ENCODE data around the gene CAPN9.

The CAPN9 gene

GRCh38 chr1:230749635-230750034, 2.4 kb downstream of the CAPN9 start:
- TF ChIP-seq CTCF (IDR thresholded peaks at IDR 0.05; ENCODE audit: insufficient read depth, low read depth, low read length, missing control alignments), result no peak
- H3K4me3 ChIP-seq (ENCODE audit: low read depth, low read length), result no peak overlapping the region
- DNase-seq (ENCODE audit: low read depth), result no peak

- no peak for TF ChIP-seq CTCF (IDR thresholded peaks at IDR 0.05; ENCODE audit: insufficient read depth, low read depth, low read length, missing control alignments)
- no peak for DNase-seq (ENCODE audit: low read depth)
- H3K4me3 ChIP-seq (ENCODE audit: low read depth, low read length), result no peak overlapping the region
These were observed 3.4 kb downstream of the CAPN9 start for GRCh38 chr1:230750576-230750975.

- no peak overlapping the region for H3K4me3 ChIP-seq (ENCODE audit: low read depth, low read length)
- no peak for DNase-seq (ENCODE audit: low read depth)
- no peak for TF ChIP-seq CTCF (IDR thresholded peaks at IDR 0.05; ENCODE audit: insufficient read depth, low read depth, low read length, missing control alignments)
These were observed 3.9 kb downstream of the CAPN9 start for GRCh38 chr1:230750986-230751625.

GRCh38 chr1:230752407-230752806, 5.2 kb downstream of the CAPN9 start:
- TF ChIP-seq CTCF (IDR thresholded peaks at IDR 0.05; ENCODE audit: insufficient read depth, low read depth, low read length, missing control alignments), result no peak
- no peak for DNase-seq (ENCODE audit: low read depth)
- no peak overlapping the region for H3K4me3 ChIP-seq (ENCODE audit: low read depth, low read length)

GRCh38 chr1:230753191-230753585, 6.0 kb downstream of the CAPN9 start:
- DNase-seq (ENCODE audit: low read depth), result no peak
- no peak overlapping the region for H3K4me3 ChIP-seq (ENCODE audit: low read depth, low read length)
- TF ChIP-seq CTCF (IDR thresholded peaks at IDR 0.05; ENCODE audit: insufficient read depth, low read depth, low read length, missing control alignments), result no peak

GRCh38 chr1:230753586-230754251, 6.5 kb downstream of the CAPN9 start:
- DNase-seq (ENCODE audit: low read depth), result no peak
- no peak overlapping the region for H3K4me3 ChIP-seq (ENCODE audit: low read depth, low read length)
- no peak for TF ChIP-seq CTCF (IDR thresholded peaks at IDR 0.05; ENCODE audit: insufficient read depth, low read depth, low read length, missing control alignments)

- no peak overlapping the region for H3K4me3 ChIP-seq (ENCODE audit: low read depth, low read length)
- TF ChIP-seq CTCF (IDR thresholded peaks at IDR 0.05; ENCODE audit: insufficient read depth, low read depth, low read length, missing control alignments), result no peak
- DNase-seq (ENCODE audit: low read depth), result no peak
These were observed 7.6 kb downstream of the CAPN9 start for GRCh38 chr1:230754796-230755195.

Data from GM12865 (cell line).